DMS53 treated with DMSO at 0.1 percent for 48 hours (cell line): Measurements from ENCODE around the gene COL20A1.
"Not testable (repeated sequence)": the region's sequence is repeated elsewhere in the genome, so short reads cannot be mapped to it uniquely, and the experiment has no call there.

Source experiments
- DNase-seq: peaks from one replicate; lab custom pipeline; 2025; ENCODE audit not compliant: unreplicated experiment; lab: John Stamatoyannopoulos, UW

Gene COL20A1

GRCh38 chr20:63292904-63293303 is at the start of gene COL20A1:
Gene COL20A1, plus strand, starts transcription at chr20:63293186. Its CDS starts 1,922 bp downstream, at chr20:63295108.
- no peak for DNase-seq

GRCh38 chr20:63243604-63244247 is 49.3 kb upstream of the COL20A1 start:
- DNase-seq, result no peak

- no peak for DNase-seq
Observed at GRCh38 chr20:63244468-63244867, 48.5 kb upstream of the COL20A1 start.

- DNase-seq, result peak; percentile 48
Observed at GRCh38 chr20:63246490-63247288, 46.3 kb upstream of the COL20A1 start.

GRCh38 chr20:63247671-63248228 is 45.2 kb upstream of the COL20A1 start:
- no peak for DNase-seq

- no peak for DNase-seq
Observed at GRCh38 chr20:63248835-63249591, 44.0 kb upstream of the COL20A1 start.

GRCh38 chr20:63249891-63250290 is 43.1 kb upstream of the COL20A1 start:
- DNase-seq, result no peak

- not testable (repeated sequence) for DNase-seq
Observed at GRCh38 chr20:63251350-63251749, 41.6 kb upstream of the COL20A1 start.

GRCh38 chr20:63252284-63252711 is 40.7 kb upstream of the COL20A1 start:
- no peak for DNase-seq

GRCh38 chr20:63253065-63253437 is 39.9 kb upstream of the COL20A1 start:
- no peak for DNase-seq

GRCh38 chr20:63253438-63254231 is 39.4 kb upstream of the COL20A1 start:
- no peak for DNase-seq

- DNase-seq, result no peak
Observed at GRCh38 chr20:63254232-63254605, 38.8 kb upstream of the COL20A1 start, which contains the start of gene NKAIN4. Gene NKAIN4, minus strand, starts transcription at chr20:63254463. Its CDS starts 13 bp downstream, at chr20:63254450.

GRCh38 chr20:63254606-63255384 is 38.2 kb upstream of the COL20A1 start:
- no peak for DNase-seq

GRCh38 chr20:63255931-63256704 is 36.9 kb upstream of the COL20A1 start:
- no peak for DNase-seq

- no peak for DNase-seq
Observed at GRCh38 chr20:63256954-63257353, 36.0 kb upstream of the COL20A1 start.

GRCh38 chr20:63257629-63258028 is 35.4 kb upstream of the COL20A1 start:
- no peak for DNase-seq

- no peak for DNase-seq
Observed at GRCh38 chr20:63258781-63259180, 34.2 kb upstream of the COL20A1 start.

GRCh38 chr20:63259734-63260460 is 33.1 kb upstream of the COL20A1 start:
- no peak for DNase-seq
